HG03460 (cell line): ENCODE data around the gene HEMK1.

ENCODE experiments used
- ATAC-seq: cut with Tn5 transposase; IDR thresholded peaks from one replicate; pipeline ENCODE4 v1.9.1; 2021; ENCODE audit not compliant: unreplicated experiment

The HEMK1 gene

DNA sequence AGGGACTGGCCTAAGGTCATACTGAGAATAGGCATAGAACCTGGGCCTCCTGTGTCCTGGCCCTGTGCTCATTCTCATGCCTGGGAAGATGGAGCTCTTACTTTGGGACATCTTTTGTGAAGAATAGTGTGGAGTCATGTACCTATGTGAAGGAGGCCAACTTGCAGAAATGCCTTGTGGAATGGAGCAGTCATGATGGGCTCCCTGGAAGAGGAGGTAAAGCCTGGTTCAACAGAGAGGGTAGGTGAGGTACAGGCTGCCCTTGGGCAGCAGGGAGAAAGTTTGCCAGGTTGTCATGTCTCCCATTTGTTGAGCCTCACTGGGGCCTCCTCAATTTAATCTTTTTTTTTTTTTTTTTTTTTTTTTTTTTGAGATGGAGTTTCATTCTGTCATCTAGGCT, 65.7 kb downstream of the HEMK1 start:
- ATAC-seq, result no peak

DNA sequence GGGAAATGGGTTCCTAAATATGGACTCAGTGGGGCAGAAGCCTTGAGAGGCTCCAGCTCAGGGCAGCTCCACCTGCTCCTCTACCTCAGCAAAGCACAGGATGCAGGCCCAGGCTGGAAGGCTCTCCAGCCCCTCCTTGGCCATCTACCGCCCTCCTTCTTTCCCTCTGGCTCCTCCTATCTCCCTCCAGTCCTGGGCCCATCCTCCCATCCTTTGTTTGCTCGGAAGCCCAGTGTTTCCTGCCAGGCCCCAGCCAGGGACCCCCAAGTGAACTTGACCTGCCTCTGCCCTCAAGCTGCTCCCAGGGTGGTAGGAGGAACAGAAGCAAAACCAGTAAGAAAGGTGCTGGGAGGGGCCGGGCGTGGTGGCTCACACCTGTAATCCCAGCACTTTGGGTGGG, 67.7 kb downstream of the HEMK1 start:
- no peak for ATAC-seq

DNA sequence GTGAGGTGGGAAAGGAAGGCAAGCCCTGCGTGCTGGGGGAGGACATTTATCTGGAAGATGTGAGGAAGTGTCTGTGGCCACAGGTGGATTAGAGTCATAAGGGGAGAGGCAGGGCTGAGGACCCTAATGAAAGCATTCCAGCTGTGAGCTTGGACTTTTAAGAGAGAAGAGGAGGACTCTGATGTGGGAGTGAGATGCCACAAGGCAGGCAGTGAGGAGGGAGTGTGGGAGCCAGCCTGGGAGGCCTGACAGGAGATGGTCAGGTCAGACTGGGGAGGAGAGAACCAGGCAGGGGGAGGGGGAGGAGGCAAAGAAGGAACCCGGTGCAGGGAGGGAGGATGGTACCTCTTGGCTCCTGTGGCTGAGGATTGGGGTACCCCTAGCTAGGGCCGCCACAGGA, 68.6 kb downstream of the HEMK1 start:
- ATAC-seq, result no peak

DNA sequence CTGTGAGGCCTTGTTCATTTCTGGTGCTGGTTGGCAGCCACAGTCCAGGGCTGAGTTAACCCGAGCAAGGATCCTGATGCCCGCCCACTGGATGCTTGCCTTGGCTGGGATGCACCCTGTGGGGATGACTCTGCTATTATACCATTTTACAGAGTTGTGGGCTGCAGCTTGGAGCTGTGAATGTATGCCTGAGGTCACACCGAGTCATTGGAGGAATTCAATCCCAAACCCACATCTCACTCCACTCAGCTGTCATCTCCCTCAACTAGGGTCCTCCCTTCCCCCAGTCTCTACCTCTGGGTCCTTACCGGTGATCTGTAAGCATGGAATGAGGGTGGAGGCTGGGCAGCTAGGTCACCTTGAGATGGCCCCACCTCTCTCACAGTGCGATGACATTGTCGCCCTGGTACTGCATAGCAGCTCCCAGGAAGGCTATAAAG, 69.8 kb downstream of the HEMK1 start:
- no peak for ATAC-seq

DNA sequence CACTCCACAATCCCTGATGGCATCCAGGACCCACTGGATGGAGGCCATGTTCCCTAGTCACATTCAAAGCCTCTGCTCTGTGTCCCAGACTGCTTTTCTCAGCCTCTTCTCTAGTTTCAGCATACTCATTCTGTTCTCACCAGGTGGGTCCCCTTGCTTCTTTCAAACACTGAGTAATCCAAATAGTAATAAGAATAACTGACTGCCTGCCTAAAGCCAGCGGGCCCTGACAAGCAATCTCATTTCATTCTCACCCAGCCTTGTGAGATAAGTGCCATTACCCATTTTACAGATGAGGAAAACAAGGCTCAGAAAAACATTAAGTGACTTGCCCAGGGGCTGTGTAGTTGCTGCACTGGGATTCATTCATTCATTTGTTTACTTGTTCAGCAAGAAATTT, 73.1 kb downstream of the HEMK1 start:
- no peak for ATAC-seq

DNA sequence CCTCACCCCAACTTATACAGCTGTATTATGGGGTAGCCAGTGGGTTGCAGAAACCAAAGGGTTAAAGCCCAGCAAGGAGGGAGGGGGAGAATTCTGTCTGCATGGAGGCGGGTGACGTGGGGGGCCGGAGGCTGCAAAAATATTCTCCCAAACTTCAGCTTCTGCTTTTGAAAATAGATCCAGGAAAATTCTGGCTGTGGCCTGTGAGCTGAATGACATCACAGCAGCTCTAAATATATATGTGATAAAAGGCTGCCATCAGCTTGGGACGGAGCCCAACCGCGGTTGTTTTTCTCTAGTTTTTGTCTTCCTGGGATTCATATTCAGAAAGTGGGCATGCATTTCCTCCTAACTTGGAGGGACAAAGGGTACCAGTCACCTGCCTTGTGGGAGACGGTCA, 75.2 kb downstream of the HEMK1 start:
- ATAC-seq, result no peak

DNA sequence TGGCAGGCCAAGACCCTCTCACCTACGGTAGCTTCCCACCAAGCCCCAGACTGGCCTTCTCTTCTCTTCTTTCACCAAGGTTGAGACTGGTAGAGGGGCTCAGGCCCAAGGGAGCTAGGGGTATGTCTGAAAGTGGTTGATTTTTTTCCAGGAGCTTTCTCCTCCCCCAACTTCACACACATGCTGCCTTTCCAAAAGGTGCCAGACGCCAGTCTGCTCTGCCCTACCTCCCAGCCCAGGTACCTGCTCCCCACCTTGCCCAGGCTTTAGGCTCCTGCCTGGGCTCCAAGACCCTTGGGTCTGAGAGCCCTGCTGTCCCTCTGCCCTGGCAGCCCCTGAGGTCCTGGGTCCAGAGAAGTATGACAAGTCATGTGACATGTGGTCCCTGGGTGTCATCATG, 76.1 kb downstream of the HEMK1 start:
- no peak for ATAC-seq
